Astrocyte (in vitro differentiated cells and primary cell): ENCODE data around the gene TRMT61A.

ENCODE experiments used
- CTCF ChIP-seq: IDR thresholded peaks from 2 replicates; pipeline ENCODE4 v1.5.1; 2011; ENCODE audit warnings: low read depth, mild to moderate bottlenecking, inconsistent platforms, low read length, moderate library complexity; ENCODE audit not compliant: insufficient read depth
- EZH2 ChIP-seq: IDR thresholded peaks from 2 replicates; pipeline ENCODE4 v1.6.1; 2012; ENCODE audit warnings: mild to moderate bottlenecking, low read length, inconsistent platforms; ENCODE audit not compliant: insufficient read depth

- no peak for TF ChIP-seq CTCF
- no peak for TF ChIP-seq EZH2
Observed at GRCh38 chr14:103541709-103542604, 13.0 kb downstream of the TRMT61A start.
